ENCODE data around the gene RECQL5. TPM values are rescaled to one million over a fixed set of nuclear protein-coding genes. Genes with fewer than 3 reads are reported as not detected.

Gene RECQL5
- total and polyA plus RNA-seq, 2 of the 8 experiments (the other 6 are each of a cell fraction or from before 2014, with no cell fraction given): 15.1 to 41.1 TPM

- Histone ChIP-seq H3K23ac (ENCODE audit: insufficient read length) (no peak overlapping the region), H2BK15ac (ENCODE audit: low read length) (no peak overlapping the region), H3K18ac (ENCODE audit: extremely low read depth, low read length) (peak overlapping the region; percentile 95), H3K56ac (replicated peaks; ENCODE audit: insufficient read length, low read depth, low read length) (peak overlapping the region; percentile 39), H3K9me3 (ENCODE audit: insufficient read depth in 2 of 2, low read depth in 1 of 2, low read length in 1 of 2) (no peaks in the 10 kb centered on the region), H3K27me3 (replicated peaks in 1 of 4; ENCODE audit: control insufficient read depth in 3 of 4, extremely low read depth in 1 of 4, insufficient read depth in 3 of 4, low read length in 3 of 4) (peaks cover 0 to 19% (median 5%) of the 10 kb centered on the region in 4 experiments; a peak in 4 of 7 replicates), H3K36me3 (ENCODE audit: control insufficient read depth in 2 of 4, insufficient read depth in 4 of 4, low read length in 3 of 4) (no peaks in the 10 kb centered on the region), H2BK5ac (ENCODE audit: low read depth, low read length) (peak overlapping the region; percentile 60; the same call in 1 of the 2 replicates), H4K20me1 (replicated peaks in 1 of 2; ENCODE audit: control insufficient read depth in 1 of 2, insufficient read depth in 2 of 2, low read length in 2 of 2) (no peaks in the 10 kb centered on the region), H3K23me2 (ENCODE audit: low read depth, low read length) (peaks cover 14% of the 10 kb centered on the region; the same call in 1 of the 2 replicates), H3K4me3 (ENCODE audit: extremely low read depth in 1 of 4, insufficient read depth in 2 of 4, low read depth in 3 of 4, low read length in 4 of 4) (peak overlapping the region; percentile 40 to 67 (median 58)), H2BK120ac (replicated peaks; ENCODE audit: low read depth, low read length) (no peak overlapping the region), H2BK20ac (ENCODE audit: low read length) (no peak overlapping the region), H3K9ac (replicated peaks in 1 of 4; ENCODE audit: extremely low read depth in 1 of 4, low read depth in 3 of 4, low read length in 3 of 4) (no peak overlapping the region; a peak in 2 of 7 replicates), H2AK5ac (ENCODE audit: low read depth, low read length) (no peak overlapping the region), H4K8ac (ENCODE audit: extremely low read depth, insufficient read depth, low read length) (peak overlapping the region; percentile 89), H4K91ac (replicated peaks; ENCODE audit: insufficient read length, low read length) (peak overlapping the region; percentile 81), H3K79me2 (ENCODE audit: control insufficient read depth in 1 of 2, insufficient read depth in 2 of 2, low read length in 2 of 2) (no peaks in the 10 kb centered on the region), H3K27ac (ENCODE audit: low read depth, low read length) (no peak overlapping the region; the same call in 1 of the 2 replicates), H4K5ac (ENCODE audit: insufficient read length, low read depth, low read length) (peak overlapping the region; percentile 80), H3K4me2 (ENCODE audit: insufficient read depth in 1 of 2, low read depth in 2 of 2, low read length in 2 of 2) (peak overlapping the region; percentile 80 to 89), H3K79me1 (ENCODE audit: low read depth, low read length) (no peaks in the 10 kb centered on the region), H2AFZ (ENCODE audit: low read length) (no peak overlapping the region), H3K4ac (replicated peaks; ENCODE audit: insufficient read length, low read depth, low read length) (peak overlapping the region; percentile 96), H3K14ac (ENCODE audit: insufficient read length) (no peak overlapping the region), H2BK12ac (ENCODE audit: low read depth, low read length) (no peak overlapping the region; the same call in 1 of the 2 replicates), H3K4me1 (replicated peaks in 1 of 4; ENCODE audit: control insufficient read depth in 3 of 4, insufficient read depth in 4 of 4, low read length in 3 of 4) (peaks cover 0 to 9% (median 3%) of the 10 kb centered on the region in 4 experiments; a peak in 5 of 7 replicates)
- no peak for DNase-seq (ENCODE audit: low read depth in 1 of 2, low spot score in 2 of 2)
- FAIRE-seq: no peak
- 14% methylated on average over 26 of the region's 49 CpGs; no CpG with 5 or more reads in 1 of the 2 experiments for WGBS, 2 experiments (ENCODE audit: extremely low coverage in 1 of 2, insufficient coverage in 1 of 2, insufficient read length in 1 of 2, insufficient replicate concordance in 2 of 2, low coverage in 1 of 2, low lambda C conversion rate in 2 of 2, missing lambda C conversion rate in 1 of 2)
- CTCF ChIA-PET (ENCODE audit: partially characterized antibody): interaction anchor here (0.7 to 1.7 kb wide), 8 partner anchors 10 to 161 kb away, joined by 3 to 9 read pairs (median 5); no protein-coding TSS in a partner anchor
- POLR2A ChIA-PET (ENCODE audit: partially characterized antibody): interaction anchor here (0.6 to 1.4 kb wide), 8 partner anchors 9 to 533 kb away, joined by 3 to 7 read pairs (median 3); partner anchors contain the start of gene TSEN54
- TF ChIP-seq CBX5 (IDR thresholded peaks at IDR 0.05; ENCODE audit: low read depth, low read length) (no peak), CHD2 (IDR thresholded peaks at IDR 0.05; ENCODE audit: low read length) (no peak), RAD21 (IDR thresholded peaks at IDR 0.05 in 1 of 2, conservative IDR thresholded peaks at IDR 0.05 in 1 of 2; ENCODE audit: low read depth in 2 of 2, low read length in 2 of 2) (no peak), E2F6 (IDR thresholded peaks at IDR 0.05) (peak; percentile 69; the same call in 1 of the 2 replicates), NRF1 (IDR thresholded peaks at IDR 0.05; ENCODE audit: low read depth, low read length) (no peak), YY1 (IDR thresholded peaks at IDR 0.05; ENCODE audit: low read depth, low read length) (no peak), RNF2 (IDR thresholded peaks at IDR 0.05; ENCODE audit: borderline replicate concordance, low read depth, low read length, missing control alignments, poor library complexity, severe bottlenecking) (peak; percentile 50), EGR1 (IDR thresholded peaks at IDR 0.05; ENCODE audit: borderline replicate concordance, low read depth, low read length) (no peak), SP4 (IDR thresholded peaks at IDR 0.05; ENCODE audit: low read length) (no peak), SRF (IDR thresholded peaks at IDR 0.05; ENCODE audit: low read depth, low read length) (no peak), SP2 (IDR thresholded peaks at IDR 0.05; ENCODE audit: low read length) (no peak)
- TF ChIP-seq, protein P1, sequence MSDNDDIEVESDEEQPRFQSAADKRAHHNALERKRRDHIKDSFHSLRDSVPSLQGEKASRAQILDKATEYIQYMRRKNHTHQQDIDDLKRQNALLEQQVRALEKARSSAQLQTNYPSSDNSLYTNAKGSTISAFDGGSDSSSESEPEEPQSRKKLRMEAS (IDR thresholded peaks at IDR 0.05): no peak; the same call in 1 of the 2 replicates
Measured at GRCh38 chr17:75588596-75589011, 78.3 kb downstream of the RECQL5 start.

All from H1 (cell line).